Mucosa of rectum (tissue), 2 donors: ENCODE data around the gene NKAPL.

Experiments used
- H3K27ac ChIP-seq, 2 donors: one replicate each; pipeline ENCODE4 v1.7.0; 2013; ENCODE audit warnings: inconsistent platforms in 2 of 2, low read depth in 2 of 2, low read length in 2 of 2
- H3K27me3 ChIP-seq, 2 donors: one replicate each; pipeline ENCODE4 v1.7.0; 2013; ENCODE audit warnings: low read length in 2 of 2; ENCODE audit not compliant: control insufficient read depth in 2 of 2, insufficient read depth in 2 of 2
- H3K36me3 ChIP-seq, 2 donors: one replicate each; pipeline ENCODE4 v1.7.0; 2013; ENCODE audit warnings: low read length in 2 of 2; ENCODE audit not compliant: control insufficient read depth in 2 of 2, insufficient read depth in 2 of 2
- H3K4me1 ChIP-seq, 2 donors: one replicate each; pipeline ENCODE4 v1.7.0; 2013; ENCODE audit warnings: low read length in 2 of 2, mild to moderate bottlenecking in 1 of 2; ENCODE audit not compliant: control insufficient read depth in 2 of 2, insufficient read depth in 2 of 2
- H3K4me3 ChIP-seq, 2 donors: one replicate each; pipeline ENCODE4 v1.7.0; 2013; ENCODE audit warnings: low read length in 2 of 2
- H3K9ac ChIP-seq, 2 donors: one replicate each; pipeline ENCODE4 v1.7.0; 2013; ENCODE audit warnings: low read length in 2 of 2, low read depth in 1 of 2, mild to moderate bottlenecking in 1 of 2
- H3K9me3 ChIP-seq, 2 donors: one replicate each; pipeline ENCODE4 v1.7.0; 2013; ENCODE audit warnings: low read length in 2 of 2; ENCODE audit not compliant: control insufficient read depth in 2 of 2
- donor health status: healthy.
- donor health status: Normal muscosa, but diverticular disease.

NKAPL gene

DNA sequence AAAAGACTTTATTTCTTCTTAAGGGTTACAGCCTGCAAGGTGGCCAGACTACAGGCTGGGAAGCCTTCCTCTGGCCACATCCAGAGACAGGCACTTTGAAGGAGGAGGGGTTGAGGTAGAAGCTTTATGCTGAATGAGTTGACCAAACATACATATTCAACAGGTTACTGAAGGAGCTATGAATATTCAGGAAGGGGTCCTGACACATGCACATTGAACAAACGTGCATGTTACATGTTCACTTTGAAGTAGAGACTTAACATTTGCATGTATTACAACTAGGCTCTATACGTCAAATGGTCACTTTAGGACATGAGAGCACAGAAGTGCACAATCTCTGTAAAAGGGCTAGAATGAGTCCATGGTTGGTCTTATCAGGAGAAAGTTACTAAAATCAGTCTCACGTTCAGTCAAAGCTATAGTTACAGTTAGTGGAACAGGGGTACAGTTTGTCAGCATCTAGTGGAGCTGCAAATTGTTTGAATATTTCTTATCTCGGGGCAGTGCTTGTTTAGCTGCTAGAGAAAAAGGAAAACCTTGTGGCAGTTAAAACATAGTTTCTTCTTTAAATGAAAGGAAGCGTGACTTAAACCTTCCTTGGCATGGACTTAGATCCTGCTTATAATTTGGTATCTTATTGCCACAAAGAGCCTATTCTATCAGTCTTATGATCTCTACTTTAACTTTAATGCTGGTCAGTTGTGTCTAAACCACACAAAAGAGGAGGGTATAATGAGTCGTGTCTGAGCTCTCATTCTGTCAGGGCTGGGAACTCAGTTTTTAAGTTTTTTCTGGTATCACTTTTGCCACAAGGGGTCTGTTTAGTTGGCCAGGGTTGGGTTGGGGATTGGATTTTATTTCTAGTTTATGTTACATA lies 38.6 kb upstream of the NKAPL start:
- Histone ChIP-seq H3K27ac (no peak overlapping the region), H3K4me1 (peaks cover 7 to 13% of the 10 kb centered on the region in 2 donors), H3K4me3 (no peak overlapping the region), H3K36me3 (no peaks in the 10 kb centered on the region), H3K27me3 (peaks cover 0 to 4% of the 10 kb centered on the region in 2 donors), H3K9ac (no peak overlapping the region), H3K9me3 (no peaks in the 10 kb centered on the region)

DNA sequence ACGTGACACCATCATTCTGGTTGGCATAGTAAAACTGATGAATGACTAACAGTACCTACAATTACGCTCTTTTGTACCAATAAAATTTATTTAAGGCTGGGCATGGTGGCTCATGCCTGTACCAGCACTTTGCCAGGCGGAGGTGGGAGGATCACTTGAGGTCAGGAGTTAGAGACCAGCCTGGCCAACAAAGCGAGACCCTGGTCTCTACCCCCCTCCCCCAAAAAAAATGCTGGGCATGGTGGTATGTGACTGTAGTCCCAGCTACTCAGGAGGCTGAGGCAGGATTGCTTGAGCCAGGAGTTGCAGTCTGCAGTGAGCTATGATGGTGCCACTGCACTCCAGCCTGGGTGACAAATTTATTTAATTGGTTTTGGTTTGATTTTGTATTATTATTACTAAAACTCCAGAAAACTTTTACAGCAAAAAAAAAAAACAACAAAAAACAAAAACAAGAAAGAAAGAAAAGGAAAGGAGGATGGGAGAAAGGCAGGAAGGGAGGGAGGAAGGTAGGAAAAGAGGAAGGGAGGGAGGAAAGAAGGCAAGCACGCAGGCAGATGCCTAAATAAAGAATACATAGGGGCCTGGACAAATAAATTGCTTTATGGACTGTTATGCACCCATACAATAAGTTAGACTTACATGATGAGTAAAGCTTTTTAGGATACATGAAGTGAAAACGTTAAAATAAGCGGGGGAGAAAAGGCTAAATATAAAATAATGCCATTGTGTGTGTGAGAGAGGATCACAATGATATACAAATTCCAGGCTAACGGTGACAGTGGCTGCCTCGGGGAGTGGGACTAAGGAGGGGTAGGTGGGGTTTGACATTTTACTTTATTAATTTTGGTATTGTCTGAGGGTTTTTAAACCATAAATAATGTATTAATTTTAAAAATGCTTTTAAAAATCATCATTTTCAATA lies 34.7 kb upstream of the NKAPL start:
- Histone ChIP-seq H3K9me3 (no peaks in the 10 kb centered on the region), H3K27ac (peak overlapping the region; percentile 52 to 67)

DNA sequence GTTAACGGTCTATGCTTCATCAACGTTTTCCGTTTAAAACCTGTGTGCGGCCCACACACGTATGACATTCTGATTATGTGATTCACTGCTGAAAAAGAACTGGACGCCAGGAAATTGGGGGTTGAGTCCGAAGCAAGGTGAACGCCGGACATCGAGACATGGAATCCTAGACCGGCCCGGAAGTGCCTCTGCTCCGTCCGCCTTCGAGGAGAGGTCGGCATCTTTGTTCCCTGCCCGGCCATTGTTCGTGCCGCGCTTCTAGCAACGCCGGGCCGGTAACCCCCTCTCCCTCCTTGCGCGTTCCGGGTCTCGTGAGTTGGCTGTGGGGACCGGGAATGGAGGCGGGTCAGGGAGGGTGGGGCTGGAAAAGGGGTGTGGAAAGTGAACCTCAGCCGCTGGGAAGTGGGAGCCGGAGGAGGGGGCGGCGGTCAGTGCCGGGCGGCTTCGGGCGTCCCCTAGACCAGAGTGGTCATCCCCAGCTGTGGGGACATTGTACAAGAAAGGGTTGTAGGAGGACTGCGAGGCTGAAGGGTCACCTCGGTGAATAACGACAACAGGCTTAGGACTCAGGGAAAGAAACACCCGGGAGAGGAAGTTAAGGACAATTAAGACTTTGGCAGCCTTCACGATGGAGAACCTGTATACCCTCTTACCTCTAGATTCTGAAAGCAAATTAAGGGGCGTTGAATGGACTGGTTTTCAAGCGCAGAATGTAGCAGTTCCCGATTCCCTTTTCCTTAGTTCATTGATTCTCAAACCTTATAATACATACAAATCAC lies 33.9 kb upstream of the NKAPL start, which contains the start of gene ZSCAN9:
Gene ZSCAN9, plus strand, starts transcription at position 220 of the 779 bp plus-strand sequence. CDS start 1,810 bp downstream, outside the sequence.
- peak within 1 kb of the TSS; percentile 89 to 90 for H3K4me3 ChIP-seq
- H3K9ac ChIP-seq = peak within 1 kb of the TSS; percentile 29 to 81
- H3K27ac ChIP-seq = peak within 1 kb of the TSS; percentile 52 to 67
- peaks cover 18 to 25% of the 10 kb centered on the region in 2 donors for H3K36me3 ChIP-seq
- no peaks in the 10 kb centered on the region for H3K4me1 ChIP-seq
- no peaks in the 10 kb centered on the region for H3K9me3 ChIP-seq
- H3K27me3 ChIP-seq = peaks cover 0 to 3% of the 10 kb centered on the region in 2 donors

More for the DNA sequence above, 34.7 kb upstream of the NKAPL start:
- Histone ChIP-seq H3K36me3 (peaks cover 16 to 21% of the 10 kb centered on the region in 2 donors), H3K27me3 (peaks cover 0 to 4% of the 10 kb centered on the region in 2 donors), H3K9ac (peak overlapping the region; percentile 29 to 81), H3K4me1 (no peaks in the 10 kb centered on the region), H3K4me3 (peak overlapping the region; percentile 89 to 90)

DNA sequence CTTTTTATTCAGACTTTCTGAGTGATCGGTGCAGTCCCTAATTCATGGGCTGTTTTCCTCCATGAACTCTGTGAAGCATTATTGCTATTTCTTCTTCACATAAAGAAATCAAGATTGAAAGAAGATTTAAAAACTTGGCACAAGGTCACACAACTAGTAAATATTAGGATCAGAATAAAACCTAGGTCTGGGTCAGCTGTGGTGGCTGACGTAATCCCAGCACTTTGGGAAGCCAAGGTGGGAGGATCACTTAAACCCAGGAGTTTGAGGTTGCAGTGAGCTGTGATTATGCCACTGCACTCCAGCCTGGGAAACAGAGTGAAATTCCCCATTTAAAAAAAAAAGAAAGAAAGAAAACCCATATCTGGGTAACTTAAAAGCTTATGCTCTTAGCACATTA lies 32.6 kb upstream of the NKAPL start:
- no peak overlapping the region for H3K27ac ChIP-seq
- no peaks in the 10 kb centered on the region for H3K4me1 ChIP-seq
- no peak overlapping the region for H3K9ac ChIP-seq
- no peaks in the 10 kb centered on the region for H3K27me3 ChIP-seq
- H3K36me3 ChIP-seq = peaks cover 25 to 31% of the 10 kb centered on the region in 2 donors
- no peaks in the 10 kb centered on the region for H3K9me3 ChIP-seq
- H3K4me3 ChIP-seq = peak overlapping the region in 1 of 2 donors; percentile 89

DNA sequence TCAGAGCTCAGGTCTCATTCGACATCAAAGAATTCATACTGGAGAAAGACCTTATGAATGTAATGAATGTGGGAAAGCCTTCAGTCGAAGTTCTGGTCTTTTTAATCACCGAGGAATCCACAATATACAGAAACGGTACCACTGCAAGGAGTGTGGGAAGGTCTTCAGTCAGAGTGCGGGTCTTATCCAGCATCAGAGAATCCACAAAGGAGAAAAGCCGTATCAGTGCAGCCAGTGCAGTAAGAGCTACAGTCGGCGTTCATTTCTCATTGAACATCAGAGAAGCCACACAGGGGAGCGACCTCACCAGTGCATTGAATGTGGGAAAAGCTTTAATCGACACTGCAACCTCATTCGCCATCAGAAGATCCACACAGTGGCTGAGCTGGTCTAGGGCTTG lies 26.3 kb upstream of the NKAPL start:
- no peaks in the 10 kb centered on the region for H3K9me3 ChIP-seq
- H3K36me3 ChIP-seq = peaks cover 36 to 43% of the 10 kb centered on the region in 2 donors
- H3K4me1 ChIP-seq = no peaks in the 10 kb centered on the region
- H3K27ac ChIP-seq = no peak overlapping the region
- no peak overlapping the region for H3K9ac ChIP-seq
- no peak overlapping the region for H3K4me3 ChIP-seq
- H3K27me3 ChIP-seq = no peaks in the 10 kb centered on the region

DNA sequence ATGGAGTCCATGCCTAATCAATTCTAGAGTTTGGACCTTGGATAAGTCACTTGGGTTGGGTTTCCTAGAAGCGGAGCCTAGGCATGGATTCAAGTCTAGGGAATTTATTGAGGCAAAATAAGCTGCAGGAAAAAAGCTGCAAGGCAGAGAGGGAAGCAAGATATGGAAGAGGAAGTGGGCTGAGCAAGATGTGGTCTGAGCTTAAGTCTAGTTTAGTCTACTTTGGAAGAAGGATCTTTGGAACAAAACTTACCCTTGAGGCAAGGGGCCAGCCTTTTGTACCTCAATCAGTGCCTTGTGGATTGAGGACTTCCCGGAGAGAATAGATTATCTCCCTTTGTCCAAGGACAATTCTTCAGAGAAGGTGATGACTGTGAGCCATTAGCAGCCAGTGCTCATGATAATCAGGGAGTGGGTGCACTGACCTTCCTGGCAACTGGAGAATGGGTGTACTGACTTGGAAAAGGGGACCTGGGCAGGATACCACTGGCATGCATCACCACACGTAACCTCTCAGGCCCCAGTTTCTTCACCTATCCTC lies 23.1 kb upstream of the NKAPL start:
- H3K4me3 ChIP-seq = no peak overlapping the region
- no peaks in the 10 kb centered on the region for H3K27me3 ChIP-seq
- H3K36me3 ChIP-seq = peaks cover 17 to 20% of the 10 kb centered on the region in 2 donors
- no peak overlapping the region for H3K9ac ChIP-seq
- H3K9me3 ChIP-seq = no peaks in the 10 kb centered on the region
- H3K27ac ChIP-seq = no peak overlapping the region
- H3K4me1 ChIP-seq = no peaks in the 10 kb centered on the region

DNA sequence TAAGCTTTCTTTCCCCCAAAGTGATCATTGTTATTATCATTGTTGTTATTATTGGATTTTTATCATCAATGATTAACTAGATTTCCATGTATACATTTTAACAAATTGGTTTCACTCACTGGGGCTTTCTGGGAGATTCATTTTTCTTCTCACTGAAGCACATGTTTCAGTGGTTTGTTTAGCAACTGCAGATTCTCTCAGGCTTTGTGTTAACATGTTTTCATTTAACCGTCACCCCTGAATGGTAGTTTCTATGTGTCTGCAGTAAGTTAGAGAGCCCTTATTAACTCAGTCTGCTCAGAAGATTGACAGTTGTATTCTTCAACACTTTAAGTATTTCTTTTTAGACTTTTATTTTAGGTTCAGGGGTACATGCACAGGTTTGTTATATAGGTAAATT lies 19.5 kb upstream of the NKAPL start:
- H3K27me3 ChIP-seq = no peaks in the 10 kb centered on the region
- no peak overlapping the region for H3K27ac ChIP-seq
- no peaks in the 10 kb centered on the region for H3K9me3 ChIP-seq
- no peaks in the 10 kb centered on the region for H3K4me1 ChIP-seq
- H3K9ac ChIP-seq = no peak overlapping the region
- no peak overlapping the region for H3K4me3 ChIP-seq
- peaks cover 2 to 5% of the 10 kb centered on the region in 2 donors for H3K36me3 ChIP-seq

DNA sequence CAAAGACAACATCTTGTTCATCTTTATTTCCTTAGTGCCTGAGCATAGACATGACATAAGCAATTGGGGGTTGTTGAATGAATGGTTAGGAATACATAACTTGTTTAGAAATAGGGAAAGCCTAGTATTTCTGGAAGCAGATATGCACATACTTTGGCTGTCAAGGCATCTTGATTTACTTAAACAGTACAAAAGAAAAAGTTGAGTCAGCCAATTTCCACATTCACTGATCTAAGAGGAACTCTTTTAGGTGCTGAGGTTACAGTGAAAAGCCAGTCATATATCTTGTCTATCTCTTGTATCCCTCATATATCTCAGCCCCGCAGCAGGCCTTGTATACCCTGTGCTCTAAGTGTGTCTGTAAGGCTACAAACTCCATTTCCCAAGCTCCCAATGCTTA lies 18.6 kb upstream of the NKAPL start:
- Histone ChIP-seq H3K9me3 (no peaks in the 10 kb centered on the region), H3K36me3 (peaks cover under 1 to 13% of the 10 kb centered on the region in 2 donors), H3K27me3 (no peaks in the 10 kb centered on the region), H3K9ac (no peak overlapping the region), H3K4me3 (no peak overlapping the region), H3K4me1 (no peaks in the 10 kb centered on the region), H3K27ac (no peak overlapping the region)

DNA sequence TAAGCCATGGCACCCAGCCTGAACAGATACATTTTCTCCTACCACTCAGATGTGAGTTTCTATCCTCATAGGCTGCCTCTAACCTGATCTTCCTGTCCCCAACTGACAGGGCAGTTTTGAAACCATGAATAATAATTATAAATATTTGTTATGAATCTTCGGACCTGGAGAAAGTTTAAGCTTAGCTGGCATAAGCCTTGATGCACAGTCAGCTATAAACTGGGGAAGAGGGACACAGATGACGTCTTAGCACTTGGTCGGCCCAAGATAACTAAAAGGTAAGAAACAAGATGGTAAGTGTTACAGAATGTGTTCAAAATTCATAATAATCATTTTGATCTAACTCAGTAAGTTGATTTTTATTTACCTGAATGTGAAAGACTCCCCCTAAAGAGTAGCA lies 15.2 kb upstream of the NKAPL start:
- Histone ChIP-seq H3K4me3 (no peak overlapping the region), H3K27me3 (no peaks in the 10 kb centered on the region), H3K9me3 (no peaks in the 10 kb centered on the region), H3K4me1 (no peaks in the 10 kb centered on the region), H3K36me3 (peaks cover 15 to 37% of the 10 kb centered on the region in 2 donors), H3K9ac (no peak overlapping the region), H3K27ac (no peak overlapping the region)
